ENCODE measurements around the gene HOMER2. TPM values are rescaled to one million over a fixed set of nuclear protein-coding genes. Genes with fewer than 3 reads are reported as not detected.
"Not testable (repeated sequence)": the region's sequence is repeated elsewhere in the genome, so short reads cannot be mapped to it uniquely, and the experiment has no call there.

Gene HOMER2
- total RNA-seq, 4 donors from 2014 or later: 2.2 to 4.3 (median 3.3) TPM

- Histone ChIP-seq H3K4me3 (no peak overlapping the region), H3K36me3 (peaks cover 0 to 94% (median 0%) of the 10 kb centered on the region in 3 donors), H3K4me1 (no peaks in the 10 kb centered on the region), H3K9me3 (no peaks in the 10 kb centered on the region), H3K27ac (no peak overlapping the region), H3K27me3 (no peaks in the 10 kb centered on the region)
- DNase-seq: no peak
- TF ChIP-seq CTCF (IDR thresholded peaks at IDR 0.05): no peak
- no peak for TF ChIP-seq POLR2A (IDR thresholded peaks at IDR 0.05)
Observed at GRCh38 chr15:82823049-82823448, 129.5 kb downstream of the HOMER2 start.

GRCh38 chr15:82821851-82822250 lies 130.7 kb downstream of the HOMER2 start:
- H3K9me3 ChIP-seq, H3K4me3 ChIP-seq, DNase-seq, H3K4me1 ChIP-seq, H3K27me3 ChIP-seq, H3K27ac ChIP-seq: not testable (repeated sequence)
- H3K36me3 ChIP-seq: peaks cover 0 to 94% (median 0%) of the 10 kb centered on the region in 3 donors

- not testable (repeated sequence) for H3K4me1 ChIP-seq, H3K27me3 ChIP-seq, H3K27ac ChIP-seq, H3K9me3 ChIP-seq, DNase-seq, H3K4me3 ChIP-seq
- H3K36me3 ChIP-seq: peaks cover 0 to 94% (median 0%) of the 10 kb centered on the region in 3 donors
Observed at GRCh38 chr15:82821396-82821795, 131.1 kb downstream of the HOMER2 start.

GRCh38 chr15:82820128-82820527 lies 132.4 kb downstream of the HOMER2 start:
- DNase-seq: no peak
- TF ChIP-seq POLR2A (IDR thresholded peaks at IDR 0.05) (no peak), CTCF (IDR thresholded peaks at IDR 0.05) (no peak)
- Histone ChIP-seq H3K4me1 (no peaks in the 10 kb centered on the region), H3K27ac (no peak overlapping the region), H3K36me3 (peaks cover 0 to 90% (median 0%) of the 10 kb centered on the region in 3 donors), H3K27me3 (no peaks in the 10 kb centered on the region), H3K4me3 (no peak overlapping the region), H3K9me3 (no peaks in the 10 kb centered on the region)

GRCh38 chr15:82812994-82813393 lies 139.5 kb downstream of the HOMER2 start:
- no peak for DNase-seq
- Histone ChIP-seq H3K27me3 (no peaks in the 10 kb centered on the region), H3K9me3 (no peaks in the 10 kb centered on the region), H3K4me3 (no peak overlapping the region), H3K27ac (no peak overlapping the region), H3K36me3 (peaks cover 0 to 35% (median 0%) of the 10 kb centered on the region in 3 donors), H3K4me1 (peaks cover 0 to 21% (median 5%) of the 10 kb centered on the region in 4 donors)
- no peak for TF ChIP-seq CTCF (IDR thresholded peaks at IDR 0.05)
- no peak for TF ChIP-seq POLR2A (IDR thresholded peaks at IDR 0.05)

GRCh38 chr15:82810890-82811426 lies 141.6 kb downstream of the HOMER2 start:
- H3K4me1 ChIP-seq: peaks cover 0 to 21% (median 5%) of the 10 kb centered on the region in 4 donors
- peaks cover 0 to 15% (median 0%) of the 10 kb centered on the region in 3 donors for H3K36me3 ChIP-seq
- TF ChIP-seq CTCF (IDR thresholded peaks at IDR 0.05) (no peak), POLR2A (IDR thresholded peaks at IDR 0.05) (no peak)
- H3K27me3 ChIP-seq: no peaks in the 10 kb centered on the region
- H3K4me3 ChIP-seq: peak overlapping the region; percentile 88 to 95 (median 92)
- no peak for DNase-seq
- H3K27ac ChIP-seq: peak overlapping the region; percentile 97 to 99 (median 99)
- no peaks in the 10 kb centered on the region for H3K9me3 ChIP-seq
